Right lobe of liver (tissue), 6 donors: ENCODE data around the gene CUEDC1. TPM values are rescaled to one million over a fixed set of nuclear protein-coding genes. Genes with fewer than 3 reads are reported as not detected.

Source experiments
- ATAC-seq, 4 donors: fragments of 200-7000 bp; cut with Tn5 transposase; one replicate each; pipeline ENCODE4 v1.9.1; 2020; ENCODE audit warnings: mild to moderate bottlenecking in 4 of 4, moderate library complexity in 4 of 4
- DNase-seq, 3 donors: peaks; one replicate each; pipeline ENCODE4 v3.0.0-alpha.2; 2020
- H3K27ac ChIP-seq, 3 donors: fragments of 200-600 bp; one replicate each; pipeline ENCODE4 v1.8.0; 2022
- H3K27me3 ChIP-seq, 2 donors: fragments of 200-600 bp; one replicate each; pipeline ENCODE4 v1.8.0; 2022
- H3K36me3 ChIP-seq, 4 donors: fragments of 200-600 bp; sonication (generic) in 1 of 4; one replicate each; pipeline versions ENCODE4 v1.5.1 to v1.8.0; 2017 to 2022; ENCODE audit warnings: control low read depth in 1 of 4
- H3K4me1 ChIP-seq, 4 donors: fragments of 200-600 bp; sonication (generic) in 1 of 4; one replicate each; pipeline versions ENCODE4 v1.5.1 to v1.8.0; 2017 to 2022; ENCODE audit warnings: control low read depth in 1 of 4
- H3K4me3 ChIP-seq, 3 donors: fragments of 200-600 bp; one replicate each; pipeline ENCODE4 v1.8.0; 2022
- H3K9me3 ChIP-seq, 4 donors: fragments of 200-600 bp; sonication (generic) in 1 of 4; one replicate each; pipeline versions ENCODE4 v1.5.1 to v1.8.0; 2017 to 2022; ENCODE audit warnings: control low read depth in 1 of 4
- CTCF ChIP-seq, 4 donors: fragments of 200-600 bp in 3 of 4; fragments of 450-650 bp in 1 of 4; IDR thresholded peaks; one replicate each; pipeline versions ENCODE4 v1.5.1 to v1.8.0; 2016 to 2022; ENCODE audit warnings: antibody characterized with exemption in 4 of 4, mild to moderate bottlenecking in 2 of 4
- POLR2A ChIP-seq: fragments of 450-650 bp; IDR thresholded peaks from one replicate; pipeline ENCODE4 v1.6.1; 2017; ENCODE audit warnings: antibody characterized with exemption, mild to moderate bottlenecking
- WGBS: methylation state at CpG from one replicate; pipeline ENCODE4 v1.1.6; 2018; ENCODE audit warnings: low coverage, low lambda C conversion rate; ENCODE audit not compliant: insufficient coverage; ENCODE audit errors: missing lambda C conversion rate; 5-methylcytosine and 5-hydroxymethylcytosine counted together
- intact Hi-C, 2 donors: fragments of 100-400 bp; cut with DNase I; formaldehyde crosslinking; loops; one replicate each; pipeline versions ENCODE4 v1.11.2 to v1.14.1; 2022
- total RNA-seq, 6 experiments: library from RNA; depleted of rRNA in 2 of 6; stranded (reverse); fragments of >200 nt in 2 of 6; fragmentation: NEBNext Ultra II Directional in 3 of 6; extraction: Animal tissue kit (Norgen Biotek cat#: 25700) in 3 of 6; gene quantifications; one replicate each; pipeline versions ENCODE4 v1.1.0 to v1.2.4, GENCODE V29; 2016 to 2023
- donor health status: DM: no; HTN: yes; CAD: no.
- donor health status: DM: no; HTN: no; CAD: no.
- donor health status: DM: no; HTN: no; CAD: no.
- donor health status: DM: no; HTN: yes; CAD: no.
- donor health status: DM: no; HTN: yes; CAD: no.

Gene CUEDC1
- total RNA-seq, 6 experiments from 2014 or later, result 4.0 to 8.5 (median 5.5) TPM

GRCh38 chr17:57835333-57835900 lies 119.8 kb downstream of the CUEDC1 start:
- peaks cover 0 to 14% (median 6%) of the 10 kb centered on the region in 4 donors for H3K36me3 ChIP-seq
- no peaks in the 10 kb centered on the region for H3K9me3 ChIP-seq
- DNase-seq (no peak), ATAC-seq (no peak)
- H3K4me3 ChIP-seq, result no peak overlapping the region
- no peak for TF ChIP-seq CTCF (IDR thresholded peaks at IDR 0.05)
- TF ChIP-seq POLR2A, result no peak
- WGBS, result 84% methylated on average over 2 of the region's 2 CpGs
- no peaks in the 10 kb centered on the region for H3K27me3 ChIP-seq
- peaks cover 0 to 20% (median 0%) of the 10 kb centered on the region in 4 donors for H3K4me1 ChIP-seq
- intact Hi-C loops, result loop anchor here in 1 of 2 donors (10.0 kb wide), 1 partner anchor 701 kb away; no protein-coding TSS in a partner anchor
- no peak overlapping the region for H3K27ac ChIP-seq

GRCh38 chr17:57834146-57834741 lies 121.0 kb downstream of the CUEDC1 start:
- WGBS, result 81% methylated on average over 7 of the region's 13 CpGs
- ATAC-seq (no peak), DNase-seq (no peak)
- TF ChIP-seq POLR2A (no peak), CTCF (IDR thresholded peaks at IDR 0.05) (no peak)
- Histone ChIP-seq H3K36me3 (peaks cover 0 to 2% (median under 1%) of the 10 kb centered on the region in 4 donors), H3K4me1 (peaks cover 0 to 20% (median 0%) of the 10 kb centered on the region in 4 donors), H3K27me3 (no peaks in the 10 kb centered on the region), H3K27ac (no peak overlapping the region), H3K4me3 (no peak overlapping the region), H3K9me3 (no peaks in the 10 kb centered on the region)
- intact Hi-C loops, result loop anchor here (5.0 to 10.0 kb wide), 2 partner anchors 699 to 702 kb away; no protein-coding TSS in a partner anchor

GRCh38 chr17:57833179-57833939 lies 121.9 kb downstream of the CUEDC1 start:
- DNase-seq, result peak in 2 of 3 donors; percentile 55 to 69
- 7% methylated on average over 13 of the region's 13 CpGs for WGBS
- no peak for TF ChIP-seq POLR2A
- TF ChIP-seq CTCF (IDR thresholded peaks at IDR 0.05), result peak; percentile 78 to 92 (median 89)
- intact Hi-C loops, result loop anchor here (5.0 to 10.0 kb wide), 2 partner anchors 699 to 701 kb away; no protein-coding TSS in a partner anchor
- peak overlapping the region; percentile 10 to 47 (median 44) for H3K4me3 ChIP-seq
- ATAC-seq, result peak; percentile 88 to 93 (median 90)
- no peaks in the 10 kb centered on the region for H3K27me3 ChIP-seq
- no peaks in the 10 kb centered on the region for H3K9me3 ChIP-seq
- no peaks in the 10 kb centered on the region for H3K36me3 ChIP-seq
- peaks cover 0 to 13% (median 0%) of the 10 kb centered on the region in 4 donors for H3K4me1 ChIP-seq
- peak overlapping the region in 1 of 3 donors; percentile 35 for H3K27ac ChIP-seq

GRCh38 chr17:57832314-57833178 lies 122.7 kb downstream of the CUEDC1 start:
- intact Hi-C loops, result loop anchor here (5.0 to 10.0 kb wide), 2 partner anchors 698 to 700 kb away; no protein-coding TSS in a partner anchor
- H3K27me3 ChIP-seq, result no peaks in the 10 kb centered on the region
- ATAC-seq, result peak in 1 of 4 donors; percentile 27
- no peaks in the 10 kb centered on the region for H3K36me3 ChIP-seq
- peak overlapping the region; percentile 10 to 47 (median 44) for H3K4me3 ChIP-seq
- no peak for DNase-seq
- H3K27ac ChIP-seq, result peak overlapping the region in 1 of 3 donors; percentile 35
- TF ChIP-seq POLR2A (no peak), CTCF (IDR thresholded peaks at IDR 0.05) (no peak)
- H3K4me1 ChIP-seq, result peaks cover 0 to 5% (median 0%) of the 10 kb centered on the region in 4 donors
- H3K9me3 ChIP-seq, result no peaks in the 10 kb centered on the region
- 33% methylated on average over 11 of the region's 12 CpGs for WGBS
